ENCODE data around the gene TIMM9.
A peak's percentile ranks its signal among the peaks of the same experiment; 100 is the strongest.
"Not testable (repeated sequence)": the region's sequence is repeated elsewhere in the genome, so short reads cannot be mapped to it uniquely, and the experiment has no call there.

The TIMM9 gene

GRCh38 chr14:58398495-58398894 is 28.8 kb downstream of the TIMM9 start:
- no peak for DNase-seq (ENCODE audit: low read depth)

- no peak for DNase-seq (ENCODE audit: low read depth)
Measured at GRCh38 chr14:58397156-58397555, 30.2 kb downstream of the TIMM9 start.

- DNase-seq (ENCODE audit: low read depth) = peak; percentile 76
Measured at GRCh38 chr14:58395812-58396788, 31.2 kb downstream of the TIMM9 start, which contains the start of gene TOMM20L. TOMM20L (plus strand) TSS chr14:58395930; CDS start chr14:58395958, 28 bp downstream.

- DNase-seq (ENCODE audit: low read depth) = no peak
Measured at GRCh38 chr14:58395562-58395811, 31.8 kb downstream of the TIMM9 start.

GRCh38 chr14:58390830-58391229 is 36.5 kb downstream of the TIMM9 start:
- no peak for DNase-seq (ENCODE audit: low read depth)

- DNase-seq (ENCODE audit: low read depth) = no peak
Measured at GRCh38 chr14:58376791-58377190, 50.5 kb downstream of the TIMM9 start.

- peak; percentile 28 for DNase-seq (ENCODE audit: low read depth)
Measured at GRCh38 chr14:58368956-58369355, 58.4 kb downstream of the TIMM9 start.

- DNase-seq (ENCODE audit: low read depth) = no peak
Measured at GRCh38 chr14:58367296-58367695, 60.0 kb downstream of the TIMM9 start.

GRCh38 chr14:58364316-58364715 is 63.0 kb downstream of the TIMM9 start:
- DNase-seq (ENCODE audit: low read depth) = no peak

GRCh38 chr14:58362798-58363412 is 64.4 kb downstream of the TIMM9 start:
- peak; percentile 32 for DNase-seq (ENCODE audit: low read depth)

- DNase-seq (ENCODE audit: low read depth) = not testable (repeated sequence)
Measured at GRCh38 chr14:58362272-58362671, 65.1 kb downstream of the TIMM9 start.

All from EH (cell line).